ENCODE results near the gene NKTR.

The NKTR gene

GRCh38 chr3:42670051-42670576 is 69.6 kb downstream of the NKTR start:
- in situ Hi-C loops (cut with MboI; ENCODE audit: low pct_unique_long_range_greater_than_20kb, low sequenced_read_pairs) = no loop called here
- no peak for DNase-seq

GRCh38 chr3:42670670-42671069 is 70.2 kb downstream of the NKTR start:
- no peak for DNase-seq
- in situ Hi-C loops (cut with MboI; ENCODE audit: low pct_unique_long_range_greater_than_20kb, low sequenced_read_pairs) = no loop called here

- DNase-seq = no peak
- in situ Hi-C loops (cut with MboI; ENCODE audit: low pct_unique_long_range_greater_than_20kb, low sequenced_read_pairs) = no loop called here
Measured at GRCh38 chr3:42672515-42672914, 72.0 kb downstream of the NKTR start.

GRCh38 chr3:42673082-42673481 is 72.6 kb downstream of the NKTR start:
- DNase-seq = no peak
- in situ Hi-C loops (cut with MboI; ENCODE audit: low pct_unique_long_range_greater_than_20kb, low sequenced_read_pairs) = no loop called here

GRCh38 chr3:42674146-42674545 is 73.7 kb downstream of the NKTR start:
- DNase-seq = no peak
- in situ Hi-C loops (cut with MboI; ENCODE audit: low pct_unique_long_range_greater_than_20kb, low sequenced_read_pairs) = no loop called here

GRCh38 chr3:42675909-42676308 is 75.4 kb downstream of the NKTR start:
- DNase-seq = no peak
- in situ Hi-C loops (cut with MboI; ENCODE audit: low pct_unique_long_range_greater_than_20kb, low sequenced_read_pairs) = no loop called here

- in situ Hi-C loops (cut with MboI; ENCODE audit: low pct_unique_long_range_greater_than_20kb, low sequenced_read_pairs) = no loop called here
- DNase-seq = no peak
Measured at GRCh38 chr3:42678447-42678846, 78.0 kb downstream of the NKTR start.

GRCh38 chr3:42680271-42680670 is 79.8 kb downstream of the NKTR start:
- in situ Hi-C loops (cut with MboI; ENCODE audit: low pct_unique_long_range_greater_than_20kb, low sequenced_read_pairs) = no loop called here
- no peak for DNase-seq

- in situ Hi-C loops (cut with MboI; ENCODE audit: low pct_unique_long_range_greater_than_20kb, low sequenced_read_pairs) = no loop called here
- DNase-seq = no peak
Measured at GRCh38 chr3:42680806-42681205, 80.3 kb downstream of the NKTR start.

GRCh38 chr3:42681361-42682038 is 81.0 kb downstream of the NKTR start:
- no peak for DNase-seq
- in situ Hi-C loops (cut with MboI; ENCODE audit: low pct_unique_long_range_greater_than_20kb, low sequenced_read_pairs) = no loop called here

GRCh38 chr3:42682301-42683070 is 82.0 kb downstream of the NKTR start:
- in situ Hi-C loops (cut with MboI; ENCODE audit: low pct_unique_long_range_greater_than_20kb, low sequenced_read_pairs) = no loop called here
- DNase-seq = no peak

GRCh38 chr3:42683875-42684598 is 83.6 kb downstream of the NKTR start:
- in situ Hi-C loops (cut with MboI; ENCODE audit: low pct_unique_long_range_greater_than_20kb, low sequenced_read_pairs) = no loop called here
- DNase-seq = no peak

- no peak for DNase-seq
- in situ Hi-C loops (cut with MboI; ENCODE audit: low pct_unique_long_range_greater_than_20kb, low sequenced_read_pairs) = no loop called here
Measured at GRCh38 chr3:42684632-42685362, 84.3 kb downstream of the NKTR start.

- in situ Hi-C loops (cut with MboI; ENCODE audit: low pct_unique_long_range_greater_than_20kb, low sequenced_read_pairs) = no loop called here
- no peak for DNase-seq
Measured at GRCh38 chr3:42685363-42685881, 84.9 kb downstream of the NKTR start, which contains the start of gene KLHL40. Gene KLHL40 (plus strand): TSS chr3:42685537. CDS start chr3:42685619, 82 bp downstream.

GRCh38 chr3:42685891-42686820 is 85.7 kb downstream of the NKTR start:
- in situ Hi-C loops (cut with MboI; ENCODE audit: low pct_unique_long_range_greater_than_20kb, low sequenced_read_pairs) = no loop called here
- DNase-seq = no peak

GRCh38 chr3:42686832-42687650 is 86.6 kb downstream of the NKTR start:
- in situ Hi-C loops (cut with MboI; ENCODE audit: low pct_unique_long_range_greater_than_20kb, low sequenced_read_pairs) = no loop called here
- no peak for DNase-seq

- in situ Hi-C loops (cut with MboI; ENCODE audit: low pct_unique_long_range_greater_than_20kb, low sequenced_read_pairs) = no loop called here
- DNase-seq = no peak
Measured at GRCh38 chr3:42688016-42688415, 87.5 kb downstream of the NKTR start.

Measured in KBM-7 (cell line).